B cell (primary cell): ENCODE data around the gene NFKBIB.

Experiments used
- CTCF ChIP-seq: fragments of 200-600 bp; IDR thresholded peaks from one replicate; pipeline ENCODE4 v1.8.0; 2022; ENCODE audit warnings: antibody characterized with exemption, mild to moderate bottlenecking
- EZH2 ChIP-seq: IDR thresholded peaks from 2 replicates; pipeline ENCODE4 v1.6.1; 2012; ENCODE audit warnings: borderline replicate concordance, low read depth, mild to moderate bottlenecking, moderate library complexity, low read length; ENCODE audit not compliant: insufficient read depth, poor library complexity, severe bottlenecking

GRCh38 chr19:38879400-38879751 is 20.4 kb upstream of the NFKBIB start:
- TF ChIP-seq CTCF (no peak), EZH2 (no peak)
